OCI-LY1 (cell line): Measurements from ENCODE around the gene IQGAP3.
A peak's percentile ranks its signal among the peaks of the same experiment; 100 is the strongest.

Source experiments
- H2AFZ ChIP-seq: fragments of 200-600 bp; sonication (generic), shearing (Covaris generic); 2 replicates; pipeline ENCODE4 v1.6.0; 2014; ENCODE audit warnings: antibody characterized with exemption, mild to moderate bottlenecking, low read length
- H3F3A ChIP-seq: fragments of 200-600 bp; sonication (generic), shearing (Covaris generic); 2 replicates; pipeline ENCODE4 v1.6.0; 2014; ENCODE audit warnings: mild to moderate bottlenecking, antibody characterized with exemption, low read length, moderate library complexity; ENCODE audit not compliant: insufficient read depth
- H3K27ac ChIP-seq: fragments of 200-600 bp; sonication (generic); 2 replicates; pipeline ENCODE4 v1.5.1; 2014; ENCODE audit warnings: low read length, mixed run types, mild to moderate bottlenecking, low read depth; ENCODE audit not compliant: poor library complexity, severe bottlenecking
- H3K27me3 ChIP-seq: fragments of 200-600 bp; sonication (generic); 2 replicates; pipeline ENCODE4 v1.6.0; 2014; ENCODE audit warnings: antibody characterized with exemption, mild to moderate bottlenecking, low read length, moderate library complexity; ENCODE audit not compliant: insufficient read depth
- H3K36me3 ChIP-seq: fragments of 200-600 bp; sonication (generic); 2 replicates; pipeline ENCODE4 v1.6.1; 2014; ENCODE audit warnings: mild to moderate bottlenecking, antibody characterized with exemption, low read length, moderate library complexity, mixed read lengths; ENCODE audit not compliant: insufficient read depth
- H3K4me1 ChIP-seq: fragments of 200-600 bp; sonication (generic); 2 replicates; pipeline ENCODE4 v1.5.1; 2014; ENCODE audit warnings: mild to moderate bottlenecking, low read length, moderate library complexity; ENCODE audit not compliant: insufficient read depth, severe bottlenecking
- H3K4me2 ChIP-seq: fragments of 200-600 bp; sonication (generic), shearing (Covaris generic); 2 replicates; pipeline ENCODE4 v1.6.1; 2014; ENCODE audit warnings: low read length
- H3K4me3 ChIP-seq: fragments of 200-600 bp; sonication (generic); 2 replicates; pipeline ENCODE4 v1.5.1; 2014; ENCODE audit warnings: low read length, low read depth, mild to moderate bottlenecking, mixed read lengths; ENCODE audit not compliant: poor library complexity, severe bottlenecking
- H3K79me2 ChIP-seq: fragments of 200-600 bp; shearing (Covaris generic); 2 replicates; pipeline ENCODE4 v1.6.1; 2016; ENCODE audit warnings: mixed run types, low read length, mixed read lengths; ENCODE audit not compliant: insufficient read depth
- H3K9ac ChIP-seq: fragments of 200-600 bp; sonication (generic), shearing (Covaris generic); 2 replicates; pipeline ENCODE4 v1.6.1; 2014; ENCODE audit warnings: mild to moderate bottlenecking, low read length, mixed read lengths
- H3K9me2 ChIP-seq: fragments of 200-600 bp; sonication (generic), shearing (Covaris generic); 2 replicates; pipeline ENCODE4 v1.6.1; 2014; ENCODE audit warnings: low read depth, mild to moderate bottlenecking, low read length, mixed read lengths
- H3K9me3 ChIP-seq: fragments of 200-600 bp; shearing (Covaris generic); 2 replicates; pipeline ENCODE4 v1.6.1; 2014; ENCODE audit warnings: low read length, mixed read lengths
- H4K20me1 ChIP-seq: fragments of 200-600 bp; sonication (generic), shearing (Covaris generic); 2 replicates; pipeline ENCODE4 v1.6.0; 2016; ENCODE audit warnings: mild to moderate bottlenecking, low read length; ENCODE audit not compliant: insufficient read depth
- CTCF ChIP-seq: fragments of 200-600 bp; sonication (generic), shearing (Covaris generic); IDR thresholded peaks from 2 replicates; pipeline ENCODE4 v1.5.1; 2017; ENCODE audit warnings: mild to moderate bottlenecking, antibody characterized with exemption, low read length, moderate library complexity, mixed read lengths
- EZH2 ChIP-seq: fragments of 200-600 bp; sonication (generic), shearing (Covaris generic); IDR thresholded peaks from 2 replicates; pipeline ENCODE4 v1.8.0; 2017; ENCODE audit warnings: borderline replicate concordance, mixed run types, mild to moderate bottlenecking, antibody characterized with exemption, low read length, moderate library complexity, mixed read lengths

IQGAP3 gene

GRCh38 chr1:156480411-156481192 lies 91.8 kb downstream of the IQGAP3 start:
- peak overlapping the region; percentile 14; the same call in 1 of the 2 replicates for H3K9ac ChIP-seq
- TF ChIP-seq EZH2 (no peak), CTCF (peak; percentile 78)

GRCh38 chr1:156480016-156480370 lies 92.4 kb downstream of the IQGAP3 start:
- TF ChIP-seq CTCF: no peak

More at GRCh38 chr1:156480411-156481192, 91.8 kb downstream of the IQGAP3 start:
- no peaks in the 10 kb centered on the region for H3K27me3 ChIP-seq
- H3K4me1 ChIP-seq: peaks cover 45% of the 10 kb centered on the region
- H3K9me3 ChIP-seq: no peaks in the 10 kb centered on the region
- no peak overlapping the region for H2AFZ ChIP-seq
- H3K27ac ChIP-seq: peak overlapping the region; percentile 78
- H3K4me3 ChIP-seq: no peak overlapping the region
- peak overlapping the region; percentile 36 for H3K4me2 ChIP-seq
- no peaks in the 10 kb centered on the region for H3K9me2 ChIP-seq
- peaks cover 82% of the 10 kb centered on the region for H3K36me3 ChIP-seq
- 0 out of 2 replicates have a peak, but pooled peaks cover 8% of the 10 kb centered on the region for H3K79me2 ChIP-seq
- no peaks in the 10 kb centered on the region for H4K20me1 ChIP-seq
- no peaks in the 10 kb centered on the region; the same call in 1 of the 2 replicates for H3F3A ChIP-seq

GRCh38 chr1:156479093-156480015 lies 93.0 kb downstream of the IQGAP3 start:
- no peaks in the 10 kb centered on the region for H3K27me3 ChIP-seq
- no peaks in the 10 kb centered on the region for H3K9me3 ChIP-seq
- no peak overlapping the region for H3K27ac ChIP-seq
- H2AFZ ChIP-seq: no peak overlapping the region
- peaks cover 35% of the 10 kb centered on the region for H3K4me1 ChIP-seq
- H3K4me2 ChIP-seq: no peak overlapping the region
- H3K79me2 ChIP-seq: 0 out of 2 replicates have a peak, but pooled peaks cover 1% of the 10 kb centered on the region
- H3F3A ChIP-seq: no peaks in the 10 kb centered on the region; the same call in 1 of the 2 replicates
- no peak for TF ChIP-seq EZH2
- TF ChIP-seq CTCF: no peak
- H4K20me1 ChIP-seq: no peaks in the 10 kb centered on the region
- no peak overlapping the region for H3K4me3 ChIP-seq
- peaks cover 95% of the 10 kb centered on the region for H3K36me3 ChIP-seq
- no peak overlapping the region for H3K9ac ChIP-seq
- no peaks in the 10 kb centered on the region for H3K9me2 ChIP-seq

More at GRCh38 chr1:156480016-156480370, 92.4 kb downstream of the IQGAP3 start:
- Histone ChIP-seq H3K4me3 (no peak overlapping the region), H3K9me3 (no peaks in the 10 kb centered on the region), H3K4me1 (peaks cover 42% of the 10 kb centered on the region), H3F3A (no peaks in the 10 kb centered on the region; the same call in 1 of the 2 replicates), H3K9ac (no peak overlapping the region), H3K79me2 (0 out of 2 replicates have a peak, but pooled peaks cover 3% of the 10 kb centered on the region), H3K9me2 (no peaks in the 10 kb centered on the region), H3K27ac (peak overlapping the region; percentile 29), H3K4me2 (no peak overlapping the region), H3K36me3 (peaks cover 88% of the 10 kb centered on the region), H4K20me1 (no peaks in the 10 kb centered on the region), H3K27me3 (no peaks in the 10 kb centered on the region), H2AFZ (no peak overlapping the region)
